ENCODE measurements around the gene DLG5. TPM values are rescaled to one million over a fixed set of nuclear protein-coding genes. Genes with fewer than 3 reads are reported as not detected.

The DLG5 gene
- polyA plus RNA-seq, 3 donors: 0.14 to 0.77 TPM; not detected in 1

- Histone ChIP-seq H3K27me3 (ENCODE audit: control insufficient read depth in 2 of 2, insufficient read depth in 2 of 2, low read length in 2 of 2) (no peaks in the 10 kb centered on the region), H4K20me1 (ENCODE audit: insufficient read depth, low read length) (no peaks in the 10 kb centered on the region), H3K79me2 (ENCODE audit: insufficient read depth, low read length) (no peaks in the 10 kb centered on the region), H3K9me3 (replicated peaks in 1 of 2; ENCODE audit: control insufficient read depth in 1 of 2, insufficient read depth in 1 of 2, low read length in 2 of 2) (no peaks in the 10 kb centered on the region), H3K4me2 (replicated peaks; ENCODE audit: extremely low read depth, low read length, poor library complexity, severe bottlenecking) (no peak overlapping the region), H3K9ac (ENCODE audit: insufficient read depth, low read length, poor library complexity, severe bottlenecking) (no peak overlapping the region), H3K4me1 (ENCODE audit: control insufficient read depth in 1 of 2, insufficient read depth in 2 of 2, low read length in 2 of 2) (no peaks in the 10 kb centered on the region), H3K4me3 (replicated peaks in 1 of 3; ENCODE audit: low read depth in 2 of 3, low read length in 3 of 3) (no peak overlapping the region), H3K36me3 (replicated peaks in 1 of 2; ENCODE audit: control insufficient read depth in 1 of 2, insufficient read depth in 2 of 2, low read length in 2 of 2) (no peaks in the 10 kb centered on the region), H3K27ac (ENCODE audit: low read depth in 1 of 2, low read length in 2 of 2) (no peak overlapping the region), H2AFZ (ENCODE audit: insufficient read depth, low read depth, low read length, poor library complexity, severe bottlenecking) (no peak overlapping the region)
- peaks cover 0 to 4% (median 4%) of the 10 kb centered on the region in 3 donors for H3K27me3 Mint-ChIP-seq (ENCODE audit: low read depth in 3 of 3)
- intact Hi-C loops (cut with micrococcal nuclease): no loop called here
- H3K9me3 Mint-ChIP-seq: peaks cover 0 to 3% (median 0%) of the 10 kb centered on the region in 7 donors
- no peak for TF ChIP-seq CTCF (IDR thresholded peaks at IDR 0.05)
- WGBS (ENCODE audit: insufficient coverage): 93% methylated on average over 16 of the region's 16 CpGs
- no peaks in the 10 kb centered on the region for H3K4me1 Mint-ChIP-seq
- H3K4me3 Mint-ChIP-seq: no peak overlapping the region
- DNase-seq: no peak
- H3K27ac Mint-ChIP-seq: no peak overlapping the region
- no peaks in the 10 kb centered on the region for H3K36me3 Mint-ChIP-seq
These were observed 73.3 kb downstream of the DLG5 start for GRCh38 chr10:77853256-77853655.

- intact Hi-C loops (cut with micrococcal nuclease): no loop called here
- Histone ChIP-seq H3K9me3 (replicated peaks in 1 of 2; ENCODE audit: control insufficient read depth in 1 of 2, insufficient read depth in 1 of 2, low read length in 2 of 2) (no peaks in the 10 kb centered on the region), H3K4me1 (ENCODE audit: control insufficient read depth in 1 of 2, insufficient read depth in 2 of 2, low read length in 2 of 2) (no peaks in the 10 kb centered on the region), H3K4me3 (replicated peaks in 1 of 3; ENCODE audit: low read depth in 2 of 3, low read length in 3 of 3) (no peak overlapping the region), H3K9ac (ENCODE audit: insufficient read depth, low read length, poor library complexity, severe bottlenecking) (no peak overlapping the region), H3K27ac (ENCODE audit: low read depth in 1 of 2, low read length in 2 of 2) (no peak overlapping the region), H2AFZ (ENCODE audit: insufficient read depth, low read depth, low read length, poor library complexity, severe bottlenecking) (no peak overlapping the region), H3K79me2 (ENCODE audit: insufficient read depth, low read length) (no peaks in the 10 kb centered on the region), H4K20me1 (ENCODE audit: insufficient read depth, low read length) (no peaks in the 10 kb centered on the region), H3K4me2 (replicated peaks; ENCODE audit: extremely low read depth, low read length, poor library complexity, severe bottlenecking) (no peak overlapping the region), H3K27me3 (ENCODE audit: control insufficient read depth in 2 of 2, insufficient read depth in 2 of 2, low read length in 2 of 2) (no peaks in the 10 kb centered on the region), H3K36me3 (replicated peaks in 1 of 2; ENCODE audit: control insufficient read depth in 1 of 2, insufficient read depth in 2 of 2, low read length in 2 of 2) (no peaks in the 10 kb centered on the region)
- H3K27ac Mint-ChIP-seq: no peak overlapping the region
- H3K4me3 Mint-ChIP-seq: no peak overlapping the region
- H3K36me3 Mint-ChIP-seq: no peaks in the 10 kb centered on the region
- no peak for TF ChIP-seq CTCF (IDR thresholded peaks at IDR 0.05)
- no peak for DNase-seq
- WGBS (ENCODE audit: insufficient coverage): 94% methylated on average over 12 of the region's 17 CpGs
- H3K9me3 Mint-ChIP-seq: peaks cover 0 to 3% (median 0%) of the 10 kb centered on the region in 7 donors
- H3K27me3 Mint-ChIP-seq (ENCODE audit: low read depth in 3 of 3): peaks cover 0 to 4% (median 2%) of the 10 kb centered on the region in 3 donors
- H3K4me1 Mint-ChIP-seq: peaks cover 2% of the 10 kb centered on the region
These were observed 75.8 kb downstream of the DLG5 start for GRCh38 chr10:77850620-77851231.

Data from CD14-positive monocyte (primary cell).